ENCODE results near the gene NSFL1C. TPM values are rescaled to one million over a fixed set of nuclear protein-coding genes. Genes with fewer than 3 reads are reported as not detected.

The NSFL1C gene
- total RNA-seq, 1 donor from 2014 or later: 93.9 TPM

DNA sequence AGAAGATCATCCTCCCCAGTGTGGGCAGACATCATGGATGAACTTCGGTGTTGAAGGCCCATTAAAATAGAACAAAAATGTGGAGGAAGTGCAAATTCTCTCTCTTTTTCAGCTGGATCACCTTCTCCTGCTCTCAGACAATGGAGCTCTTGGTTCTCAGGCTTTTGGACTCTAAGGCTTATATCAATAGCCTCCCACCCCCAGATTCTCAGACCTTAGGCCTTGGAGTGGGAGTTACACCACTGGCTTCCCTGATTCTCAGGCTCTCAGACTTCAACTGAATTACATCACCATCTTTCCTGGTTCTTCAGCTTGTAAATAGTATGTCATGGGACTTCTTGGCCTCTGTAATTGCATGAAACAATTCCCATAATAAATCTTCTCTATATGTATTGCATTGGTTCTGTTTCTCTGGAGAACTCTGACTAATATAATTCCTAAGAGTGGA is 36.6 kb downstream of the NSFL1C start:
- H3K36me3 Mint-ChIP-seq (ENCODE audit: low read depth): peaks cover 9% of the 10 kb centered on the region
- TF ChIP-seq, protein P1, sequence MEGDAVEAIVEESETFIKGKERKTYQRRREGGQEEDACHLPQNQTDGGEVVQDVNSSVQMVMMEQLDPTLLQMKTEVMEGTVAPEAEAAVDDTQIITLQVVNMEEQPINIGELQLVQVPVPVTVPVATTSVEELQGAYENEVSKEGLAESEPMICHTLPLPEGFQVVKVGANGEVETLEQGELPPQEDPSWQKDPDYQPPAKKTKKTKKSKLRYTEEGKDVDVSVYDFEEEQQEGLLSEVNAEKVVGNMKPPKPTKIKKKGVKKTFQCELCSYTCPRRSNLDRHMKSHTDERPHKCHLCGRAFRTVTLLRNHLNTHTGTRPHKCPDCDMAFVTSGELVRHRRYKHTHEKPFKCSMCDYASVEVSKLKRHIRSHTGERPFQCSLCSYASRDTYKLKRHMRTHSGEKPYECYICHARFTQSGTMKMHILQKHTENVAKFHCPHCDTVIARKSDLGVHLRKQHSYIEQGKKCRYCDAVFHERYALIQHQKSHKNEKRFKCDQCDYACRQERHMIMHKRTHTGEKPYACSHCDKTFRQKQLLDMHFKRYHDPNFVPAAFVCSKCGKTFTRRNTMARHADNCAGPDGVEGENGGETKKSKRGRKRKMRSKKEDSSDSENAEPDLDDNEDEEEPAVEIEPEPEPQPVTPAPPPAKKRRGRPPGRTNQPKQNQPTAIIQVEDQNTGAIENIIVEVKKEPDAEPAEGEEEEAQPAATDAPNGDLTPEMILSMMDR (conservative IDR thresholded peaks at IDR 0.05): no peak
- DNase-seq (ENCODE audit: low read depth, low spot score): no peak
- H3K9me3 Mint-ChIP-seq: no peaks in the 10 kb centered on the region
- no peak overlapping the region for H3K4me3 Mint-ChIP-seq
- H3K27ac Mint-ChIP-seq (ENCODE audit: unreplicated experiment): no peak overlapping the region
- no peaks in the 10 kb centered on the region for H3K27me3 Mint-ChIP-seq (ENCODE audit: low read depth)
- H3K4me1 Mint-ChIP-seq: peaks cover 9% of the 10 kb centered on the region

GRCh38 chr20:1429143-1429728 is 37.4 kb downstream of the NSFL1C start:
- Mint-ChIP-seq H3K27me3 (ENCODE audit: low read depth) (no peaks in the 10 kb centered on the region), H3K36me3 (ENCODE audit: low read depth) (peaks cover 5% of the 10 kb centered on the region), H3K4me1 (peaks cover 12% of the 10 kb centered on the region), H3K27ac (ENCODE audit: unreplicated experiment) (no peak overlapping the region), H3K9me3 (no peaks in the 10 kb centered on the region), H3K4me3 (no peak overlapping the region)
- TF ChIP-seq, protein P1 (conservative IDR thresholded peaks at IDR 0.05): no peak
- DNase-seq (ENCODE audit: low read depth, low spot score): no peak

- no peak overlapping the region for H3K4me3 Mint-ChIP-seq
These were observed 39.1 kb downstream of the NSFL1C start for GRCh38 chr20:1427457-1428054.

GRCh38 chr20:1426231-1426849 is 40.3 kb downstream of the NSFL1C start:
- Mint-ChIP-seq H3K27me3 (ENCODE audit: low read depth) (no peaks in the 10 kb centered on the region), H3K4me3 (no peak overlapping the region), H3K4me1 (peaks cover 21% of the 10 kb centered on the region), H3K36me3 (ENCODE audit: low read depth) (no peaks in the 10 kb centered on the region), H3K27ac (ENCODE audit: unreplicated experiment) (no peak overlapping the region), H3K9me3 (no peaks in the 10 kb centered on the region)
- TF ChIP-seq, protein P1 (conservative IDR thresholded peaks at IDR 0.05): no peak
- no peak for DNase-seq (ENCODE audit: low read depth, low spot score)

More at GRCh38 chr20:1427457-1428054, 39.1 kb downstream of the NSFL1C start:
- H3K36me3 Mint-ChIP-seq (ENCODE audit: low read depth): peaks cover 1% of the 10 kb centered on the region
- TF ChIP-seq, protein P1 (conservative IDR thresholded peaks at IDR 0.05): no peak
- peak overlapping the region; percentile 38 for H3K27ac Mint-ChIP-seq (ENCODE audit: unreplicated experiment)
- no peaks in the 10 kb centered on the region for H3K9me3 Mint-ChIP-seq
- peaks cover 21% of the 10 kb centered on the region for H3K4me1 Mint-ChIP-seq
- DNase-seq (ENCODE audit: low read depth, low spot score): no peak
- no peaks in the 10 kb centered on the region for H3K27me3 Mint-ChIP-seq (ENCODE audit: low read depth)

DNA sequence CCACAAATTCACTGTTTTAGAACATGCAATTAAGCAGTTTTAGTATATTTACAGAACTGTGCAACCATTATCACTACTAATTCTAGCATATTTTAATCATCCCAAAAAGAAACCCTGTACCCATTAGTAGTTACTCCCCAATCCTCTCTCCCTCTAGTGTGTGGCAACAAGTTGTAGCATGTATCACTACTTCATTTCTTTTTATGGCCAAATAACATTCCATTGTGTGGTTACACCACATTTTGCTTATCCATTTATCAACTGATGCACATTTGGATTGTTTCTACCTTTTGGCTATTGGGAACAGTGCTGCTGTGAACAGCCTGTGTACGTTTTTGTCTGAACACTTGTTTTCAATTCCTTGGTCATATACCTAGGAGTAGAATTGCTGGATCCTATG is 42.3 kb downstream of the NSFL1C start:
- no peaks in the 10 kb centered on the region for H3K36me3 Mint-ChIP-seq (ENCODE audit: low read depth)
- TF ChIP-seq, protein P1 (conservative IDR thresholded peaks at IDR 0.05): no peak
- H3K4me3 Mint-ChIP-seq: no peak overlapping the region
- H3K27ac Mint-ChIP-seq (ENCODE audit: unreplicated experiment): no peak overlapping the region
- no peak for DNase-seq (ENCODE audit: low read depth, low spot score)
- peaks cover 21% of the 10 kb centered on the region for H3K4me1 Mint-ChIP-seq
- H3K27me3 Mint-ChIP-seq (ENCODE audit: low read depth): no peaks in the 10 kb centered on the region
- peaks cover 3% of the 10 kb centered on the region for H3K9me3 Mint-ChIP-seq
